Umbilical cord (tissue), 1 donor: ENCODE data around the gene METTL15. TPM values are rescaled to one million over a fixed set of nuclear protein-coding genes. Genes with fewer than 3 reads are reported as not detected.

Experiments used
- total RNA-seq: library from RNA; depleted of rRNA; stranded (reverse); fragments of >200 nt; gene quantifications from one replicate; pipeline ENCODE4 v1.2.3, GENCODE V29; 2014; ENCODE audit warnings: low replicate concordance; ENCODE audit not compliant: insufficient read depth

The METTL15 gene
- total RNA-seq, 1 donor from 2014 or later, result 41.9 TPM

Other genes with a start within 250 kb of the METTL15 start
- 17.6 TPM for gene KIF18A, start 232 bp upstream of the METTL15 start, total RNA-seq